Ovary (tissue), 3 donors: ENCODE data around the gene RIPOR3.

ENCODE experiments used
- EP300 ChIP-seq: sonication (generic); formaldehyde crosslinking; IDR thresholded peaks from one replicate; pipeline ENCODE4 v1.6.1; 2017; ENCODE audit warnings: antibody characterized with exemption
- POLR2A ChIP-seq: fragments of 450-650 bp; IDR thresholded peaks from one replicate; pipeline ENCODE4 v1.6.1; 2017; ENCODE audit warnings: antibody characterized with exemption, mild to moderate bottlenecking, moderate library complexity
- TF ChIP-seq, protein P1 (sequence below), 3 donors: fragments of 450-650 bp in 2 of 3; fragments of 200-600 bp in 1 of 3; IDR thresholded peaks; one replicate each; pipeline versions ENCODE4 v1.5.1 to v1.8.0; 2016 to 2022; ENCODE audit warnings: antibody characterized with exemption in 3 of 3, mild to moderate bottlenecking in 1 of 3
- donor health status: DM: no; HTN: no; CAD: no.

DNA sequence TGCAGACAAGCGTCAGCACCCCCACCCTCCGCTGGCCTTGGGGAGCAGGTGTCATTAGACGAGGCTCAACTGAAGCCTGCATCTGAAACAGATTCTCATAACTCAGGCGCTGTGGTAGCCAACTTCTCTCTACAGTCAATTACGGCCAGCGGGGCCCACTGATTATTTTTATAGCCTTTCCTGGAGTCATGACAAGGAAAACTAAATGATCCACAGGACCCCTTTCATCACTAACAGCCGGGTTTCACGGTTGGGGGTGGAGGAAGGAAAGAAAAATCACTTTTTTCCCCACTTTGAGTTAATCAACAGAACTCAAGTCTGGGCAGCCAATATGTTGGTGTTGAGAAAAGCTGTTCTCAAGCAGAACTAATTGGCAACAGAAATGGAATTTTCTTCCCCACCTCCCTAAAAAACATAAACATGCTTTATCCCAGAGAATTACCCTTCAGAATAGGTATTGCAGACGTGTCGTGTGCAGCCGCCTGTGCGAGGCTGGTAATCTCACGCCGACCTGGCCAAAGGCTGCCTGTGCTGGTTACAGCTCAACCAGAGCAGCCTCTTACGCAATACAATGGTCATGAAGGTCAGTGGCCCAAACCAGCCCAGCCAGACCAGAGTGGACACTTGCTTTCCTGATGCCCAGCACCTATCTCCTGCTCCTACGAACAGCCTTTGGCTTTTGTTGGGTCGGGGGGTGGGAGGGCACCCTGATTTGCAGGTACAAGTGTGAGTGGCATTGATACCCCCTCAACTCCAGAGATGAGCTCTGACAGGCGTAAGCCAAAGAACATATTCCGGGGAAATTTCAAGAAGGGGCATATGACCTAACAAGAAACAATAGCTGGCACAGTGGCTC, 11.0 kb downstream of the RIPOR3 start:
- TF ChIP-seq POLR2A (no peak), EP300 (no peak)
- TF ChIP-seq, protein P1, sequence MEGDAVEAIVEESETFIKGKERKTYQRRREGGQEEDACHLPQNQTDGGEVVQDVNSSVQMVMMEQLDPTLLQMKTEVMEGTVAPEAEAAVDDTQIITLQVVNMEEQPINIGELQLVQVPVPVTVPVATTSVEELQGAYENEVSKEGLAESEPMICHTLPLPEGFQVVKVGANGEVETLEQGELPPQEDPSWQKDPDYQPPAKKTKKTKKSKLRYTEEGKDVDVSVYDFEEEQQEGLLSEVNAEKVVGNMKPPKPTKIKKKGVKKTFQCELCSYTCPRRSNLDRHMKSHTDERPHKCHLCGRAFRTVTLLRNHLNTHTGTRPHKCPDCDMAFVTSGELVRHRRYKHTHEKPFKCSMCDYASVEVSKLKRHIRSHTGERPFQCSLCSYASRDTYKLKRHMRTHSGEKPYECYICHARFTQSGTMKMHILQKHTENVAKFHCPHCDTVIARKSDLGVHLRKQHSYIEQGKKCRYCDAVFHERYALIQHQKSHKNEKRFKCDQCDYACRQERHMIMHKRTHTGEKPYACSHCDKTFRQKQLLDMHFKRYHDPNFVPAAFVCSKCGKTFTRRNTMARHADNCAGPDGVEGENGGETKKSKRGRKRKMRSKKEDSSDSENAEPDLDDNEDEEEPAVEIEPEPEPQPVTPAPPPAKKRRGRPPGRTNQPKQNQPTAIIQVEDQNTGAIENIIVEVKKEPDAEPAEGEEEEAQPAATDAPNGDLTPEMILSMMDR (IDR thresholded peaks at IDR 0.05), result no peak
